LNCAP (cell line): Measurements from ENCODE around the gene SCUBE3.

Source experiments
- CTCF ChIP-seq: fragments of 450-650 bp; IDR thresholded peaks from 2 replicates; pipeline ENCODE4 v1.5.1; 2017; ENCODE audit warnings: mild to moderate bottlenecking

The SCUBE3 gene

GRCh38 chr6:35188886-35189285 lies 24.9 kb upstream of the SCUBE3 start:
- TF ChIP-seq CTCF, result no peak

GRCh38 chr6:35190306-35190705 lies 23.4 kb upstream of the SCUBE3 start:
- no peak for TF ChIP-seq CTCF

GRCh38 chr6:35191889-35192288 lies 21.9 kb upstream of the SCUBE3 start:
- TF ChIP-seq CTCF, result no peak

- TF ChIP-seq CTCF, result no peak
Observed at GRCh38 chr6:35192301-35192860, 21.4 kb upstream of the SCUBE3 start.

- no peak for TF ChIP-seq CTCF
Observed at GRCh38 chr6:35194390-35194789, 19.4 kb upstream of the SCUBE3 start.

- no peak for TF ChIP-seq CTCF
Observed at GRCh38 chr6:35195120-35195780, 18.5 kb upstream of the SCUBE3 start.

GRCh38 chr6:35197196-35197595 lies 16.6 kb upstream of the SCUBE3 start:
- no peak for TF ChIP-seq CTCF

GRCh38 chr6:35199866-35200265 lies 13.9 kb upstream of the SCUBE3 start:
- TF ChIP-seq CTCF, result no peak
